Mammary epithelial cell (primary cell): ENCODE measurements around the gene FAM53B.

Experiments
- CTCF ChIP-seq, 2 donors: IDR thresholded peaks in 1 of 2; conservative IDR thresholded peaks in 1 of 2; 2 replicates each; pipeline ENCODE4 v1.5.1; 2011 to 2012; ENCODE audit warnings: inconsistent platforms in 2 of 2, low read length in 2 of 2, mild to moderate bottlenecking in 2 of 2, control low read depth in 1 of 2, low read depth in 1 of 2; ENCODE audit not compliant: insufficient read depth in 1 of 2; ENCODE audit errors: extremely low read depth in 1 of 2
- EZH2 ChIP-seq: IDR thresholded peaks from 2 replicates; pipeline ENCODE4 v1.6.1; 2012; ENCODE audit warnings: low read length, inconsistent platforms, borderline replicate concordance

- TF ChIP-seq CTCF (conservative IDR thresholded peaks at IDR 0.05 in 1 of 2, IDR thresholded peaks at IDR 0.05 in 1 of 2; ENCODE audit: extremely low read depth in 1 of 2, insufficient read depth in 1 of 2, low read depth in 1 of 2, low read length in 2 of 2) (no peak), EZH2 (no peak)
Observed at GRCh38 chr10:124675261-124675660, 68.9 kb downstream of the FAM53B start.
